GM19043 (cell line): Measurements from ENCODE around the gene BICRAL.
"Not testable (repeated sequence)": the region's sequence is repeated elsewhere in the genome, so short reads cannot be mapped to it uniquely, and the experiment has no call there.

Experiments
- ATAC-seq: cut with Tn5 transposase; IDR thresholded peaks from one replicate; pipeline ENCODE4 v1.9.1; 2021; ENCODE audit warnings: low read depth; ENCODE audit not compliant: unreplicated experiment

The BICRAL gene

GRCh38 chr6:42787063-42787472 lies 5.2 kb downstream of the BICRAL start:
- no peak for ATAC-seq

- ATAC-seq: no peak
These were observed 6.8 kb downstream of the BICRAL start for GRCh38 chr6:42788671-42789070.

GRCh38 chr6:42790549-42791181 lies 8.8 kb downstream of the BICRAL start:
- no peak for ATAC-seq

- no peak for ATAC-seq
These were observed 10.0 kb downstream of the BICRAL start for GRCh38 chr6:42791706-42792320.

- no peak for ATAC-seq
These were observed 13.8 kb downstream of the BICRAL start for GRCh38 chr6:42795651-42796050.

GRCh38 chr6:42796171-42796570 lies 14.3 kb downstream of the BICRAL start:
- no peak for ATAC-seq

GRCh38 chr6:42797696-42798095 lies 15.8 kb downstream of the BICRAL start:
- not testable (repeated sequence) for ATAC-seq

GRCh38 chr6:42805297-42805861 lies 23.5 kb downstream of the BICRAL start:
- ATAC-seq: no peak

- not testable (repeated sequence) for ATAC-seq
These were observed 24.5 kb downstream of the BICRAL start for GRCh38 chr6:42806359-42806758.

GRCh38 chr6:42808492-42809483 lies 26.9 kb downstream of the BICRAL start:
- no peak for ATAC-seq

- ATAC-seq: no peak
These were observed 31.3 kb downstream of the BICRAL start for GRCh38 chr6:42813074-42813645.

- no peak for ATAC-seq
These were observed 32.1 kb downstream of the BICRAL start for GRCh38 chr6:42813906-42814444.

- ATAC-seq: not testable (repeated sequence)
These were observed 33.9 kb downstream of the BICRAL start for GRCh38 chr6:42815726-42816125.

- no peak for ATAC-seq
These were observed 36.1 kb downstream of the BICRAL start for GRCh38 chr6:42817907-42818306.

GRCh38 chr6:42818416-42818815 lies 36.6 kb downstream of the BICRAL start:
- ATAC-seq: no peak

- ATAC-seq: no peak
These were observed 37.0 kb downstream of the BICRAL start for GRCh38 chr6:42818878-42819277.

GRCh38 chr6:42819803-42820511 lies 38.1 kb downstream of the BICRAL start:
- no peak for ATAC-seq

- ATAC-seq: no peak
These were observed 38.9 kb downstream of the BICRAL start for GRCh38 chr6:42820512-42821340.

GRCh38 chr6:42821341-42821668 lies 39.5 kb downstream of the BICRAL start:
- no peak for ATAC-seq
